ENCODE data around the gene PDZD8. TPM values are rescaled to one million over a fixed set of nuclear protein-coding genes. Genes with fewer than 3 reads are reported as not detected.

PDZD8 gene
- total RNA-seq, 1 donor from 2014 or later, result 23.9 TPM

DNA sequence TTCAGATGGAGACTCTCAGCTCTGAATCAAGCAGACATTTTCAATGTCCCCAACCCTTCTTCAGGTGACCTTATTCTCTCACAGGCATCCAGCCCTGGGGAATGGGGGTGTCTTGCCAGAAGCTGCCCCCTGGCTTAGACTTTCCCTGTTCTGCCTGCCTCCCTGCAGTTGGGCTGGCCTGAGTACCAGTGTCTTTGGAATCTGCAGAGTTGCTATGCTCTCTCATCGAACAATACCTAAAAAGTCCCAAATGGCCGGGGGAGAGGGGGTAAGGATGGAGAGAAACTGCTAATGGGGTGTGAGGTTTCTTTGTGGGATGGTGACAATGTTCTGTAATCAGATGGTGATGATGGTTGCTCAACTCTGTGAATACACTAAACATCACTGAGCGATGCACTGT lies 113.7 kb downstream of the PDZD8 start:
- Histone ChIP-seq H3K36me3 (no peaks in the 10 kb centered on the region), H3K4me1 (no peaks in the 10 kb centered on the region), H3K27ac (replicated peaks) (no peak overlapping the region), H3K4me3 (no peak overlapping the region), H3K27me3 (ENCODE audit: low read depth) (peaks cover 79% of the 10 kb centered on the region), H3K9me3 (replicated peaks) (no peaks in the 10 kb centered on the region)
- no peak for DNase-seq
- intact Hi-C loops (cut with micrococcal nuclease), result no loop called here
- TF ChIP-seq, protein P1, sequence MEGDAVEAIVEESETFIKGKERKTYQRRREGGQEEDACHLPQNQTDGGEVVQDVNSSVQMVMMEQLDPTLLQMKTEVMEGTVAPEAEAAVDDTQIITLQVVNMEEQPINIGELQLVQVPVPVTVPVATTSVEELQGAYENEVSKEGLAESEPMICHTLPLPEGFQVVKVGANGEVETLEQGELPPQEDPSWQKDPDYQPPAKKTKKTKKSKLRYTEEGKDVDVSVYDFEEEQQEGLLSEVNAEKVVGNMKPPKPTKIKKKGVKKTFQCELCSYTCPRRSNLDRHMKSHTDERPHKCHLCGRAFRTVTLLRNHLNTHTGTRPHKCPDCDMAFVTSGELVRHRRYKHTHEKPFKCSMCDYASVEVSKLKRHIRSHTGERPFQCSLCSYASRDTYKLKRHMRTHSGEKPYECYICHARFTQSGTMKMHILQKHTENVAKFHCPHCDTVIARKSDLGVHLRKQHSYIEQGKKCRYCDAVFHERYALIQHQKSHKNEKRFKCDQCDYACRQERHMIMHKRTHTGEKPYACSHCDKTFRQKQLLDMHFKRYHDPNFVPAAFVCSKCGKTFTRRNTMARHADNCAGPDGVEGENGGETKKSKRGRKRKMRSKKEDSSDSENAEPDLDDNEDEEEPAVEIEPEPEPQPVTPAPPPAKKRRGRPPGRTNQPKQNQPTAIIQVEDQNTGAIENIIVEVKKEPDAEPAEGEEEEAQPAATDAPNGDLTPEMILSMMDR (IDR thresholded peaks at IDR 0.05; ENCODE audit: borderline replicate concordance), result no peak

DNA sequence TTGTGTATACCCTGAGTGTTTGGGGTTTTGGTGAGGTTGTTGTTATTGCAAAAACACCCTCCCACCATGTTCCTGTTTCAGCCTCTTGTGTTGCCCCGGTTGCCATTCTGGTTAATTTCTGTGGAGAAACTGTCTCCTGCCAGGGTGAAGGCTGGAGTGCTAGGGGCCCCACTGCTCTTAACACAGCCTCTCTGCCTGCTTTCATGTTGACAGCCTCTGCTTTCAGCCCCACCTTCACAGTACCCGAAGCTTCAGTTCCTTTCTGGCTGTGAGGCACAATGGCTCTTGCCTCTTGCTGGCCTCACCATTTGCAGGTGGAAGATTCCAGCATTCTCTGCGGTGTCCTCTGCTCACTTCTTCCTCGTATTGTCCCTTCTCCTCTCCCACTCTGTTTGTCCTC lies 115.2 kb downstream of the PDZD8 start:
- peaks cover 92% of the 10 kb centered on the region for H3K27me3 ChIP-seq (ENCODE audit: low read depth)
- TF ChIP-seq, protein P1 (IDR thresholded peaks at IDR 0.05; ENCODE audit: borderline replicate concordance), result no peak

DNA sequence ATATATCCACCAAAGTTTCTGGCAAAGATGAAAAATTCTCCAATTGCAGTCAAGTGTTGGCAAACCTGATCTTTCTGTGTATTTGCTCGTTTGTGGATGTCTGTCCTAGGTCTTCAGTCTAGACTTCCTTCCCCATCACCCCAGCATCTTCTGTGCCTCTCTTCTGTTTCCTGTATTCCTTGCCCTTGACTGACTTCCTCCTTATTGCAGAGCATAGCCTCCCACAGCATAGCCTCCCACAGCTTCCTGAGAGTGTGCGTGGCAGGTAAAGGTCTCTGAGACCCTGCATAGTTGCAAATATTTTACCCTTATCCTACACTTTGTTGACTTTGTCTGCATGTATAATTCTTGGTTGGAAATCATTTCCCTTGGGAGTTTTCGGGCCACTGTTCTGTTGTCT lies 116.0 kb downstream of the PDZD8 start:
- Histone ChIP-seq H3K27me3 (ENCODE audit: low read depth) (peaks cover 98% of the 10 kb centered on the region), H3K9me3 (replicated peaks) (no peaks in the 10 kb centered on the region), H3K27ac (replicated peaks) (no peak overlapping the region), H3K36me3 (no peaks in the 10 kb centered on the region), H3K4me1 (no peaks in the 10 kb centered on the region), H3K4me3 (no peak overlapping the region)
- no peak for DNase-seq
- TF ChIP-seq, protein P1 (IDR thresholded peaks at IDR 0.05; ENCODE audit: borderline replicate concordance), result no peak
- intact Hi-C loops (cut with micrococcal nuclease), result no loop called here

More for the DNA sequence above, 115.2 kb downstream of the PDZD8 start:
- DNase-seq, result no peak
- H3K27ac ChIP-seq (replicated peaks), result no peak overlapping the region
- intact Hi-C loops (cut with micrococcal nuclease), result no loop called here
- no peak overlapping the region for H3K4me3 ChIP-seq
- H3K4me1 ChIP-seq, result no peaks in the 10 kb centered on the region
- H3K9me3 ChIP-seq (replicated peaks), result no peaks in the 10 kb centered on the region
- no peaks in the 10 kb centered on the region for H3K36me3 ChIP-seq

DNA sequence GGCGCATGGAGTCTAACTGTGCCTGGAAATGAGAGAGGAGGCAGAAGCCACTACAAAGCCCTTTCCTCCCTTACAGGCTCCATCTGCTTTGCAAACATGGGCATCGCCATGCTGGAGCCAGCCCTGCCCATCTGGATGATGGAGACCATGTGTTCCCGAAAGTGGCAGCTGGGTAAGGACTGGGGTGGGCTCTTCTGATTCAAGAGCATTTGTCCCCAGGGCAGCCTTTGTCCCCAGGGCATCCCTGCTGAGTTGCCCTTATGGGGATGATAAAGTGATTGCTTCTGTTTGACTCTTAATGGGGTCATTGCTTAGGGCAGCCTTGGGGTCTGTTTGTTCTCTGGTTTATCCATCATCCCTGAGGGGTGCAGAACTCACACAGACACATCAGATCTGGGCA lies 117.5 kb downstream of the PDZD8 start:
- H3K9me3 ChIP-seq (replicated peaks), result no peaks in the 10 kb centered on the region
- peaks cover 98% of the 10 kb centered on the region for H3K27me3 ChIP-seq (ENCODE audit: low read depth)
- intact Hi-C loops (cut with micrococcal nuclease), result no loop called here
- H3K4me1 ChIP-seq, result no peaks in the 10 kb centered on the region
- no peaks in the 10 kb centered on the region for H3K36me3 ChIP-seq
- H3K4me3 ChIP-seq, result no peak overlapping the region
- TF ChIP-seq, protein P1 (IDR thresholded peaks at IDR 0.05; ENCODE audit: borderline replicate concordance), result no peak
- H3K27ac ChIP-seq (replicated peaks), result no peak overlapping the region
- DNase-seq, result no peak

DNA sequence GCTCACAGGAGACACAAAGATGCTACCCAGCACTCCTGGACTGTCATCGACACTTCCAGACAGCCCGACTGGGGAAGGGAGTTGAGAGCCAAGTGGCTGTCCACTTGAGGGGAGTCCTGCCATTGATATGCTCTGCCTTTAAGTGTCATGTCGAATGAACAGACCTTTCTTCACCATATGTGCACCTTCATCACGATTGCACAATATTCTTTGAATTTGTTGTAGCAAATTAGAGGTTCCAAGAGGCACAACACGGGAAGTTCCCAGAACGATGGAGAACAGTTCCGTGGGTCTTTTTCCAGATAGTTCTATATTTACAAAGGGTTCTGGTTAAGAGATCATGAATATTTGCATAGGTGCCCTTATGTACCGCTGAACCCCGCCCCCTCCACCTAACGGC lies 118.3 kb downstream of the PDZD8 start:
- Histone ChIP-seq H3K4me1 (no peaks in the 10 kb centered on the region), H3K4me3 (no peak overlapping the region), H3K36me3 (no peaks in the 10 kb centered on the region), H3K27ac (replicated peaks) (no peak overlapping the region), H3K27me3 (ENCODE audit: low read depth) (peaks cover 98% of the 10 kb centered on the region), H3K9me3 (replicated peaks) (no peaks in the 10 kb centered on the region)
- TF ChIP-seq, protein P1 (IDR thresholded peaks at IDR 0.05; ENCODE audit: borderline replicate concordance), result no peak
- intact Hi-C loops (cut with micrococcal nuclease), result no loop called here
- DNase-seq, result no peak

Data from left ventricle myocardium inferior (tissue), 1 donor.